Pancreas (tissue), 10 donors: ENCODE measurements around the gene SUV39H1. TPM values are rescaled to one million over a fixed set of nuclear protein-coding genes. Genes with fewer than 3 reads are reported as not detected.

Experiments
- ATAC-seq, 4 donors: fragments of 200-7000 bp; cut with Tn5 transposase; one replicate each; pipeline versions ENCODE4 v1.8.0 to v1.9.1; 2020; ENCODE audit warnings: mild to moderate bottlenecking in 4 of 4, moderate library complexity in 4 of 4
- DNase-seq, 6 donors: peaks; one replicate each; pipeline ENCODE4 v3.0.0-alpha.2; 2020
- FAIRE-seq: peaks from 2 replicates; lab custom pipeline; 2012; peaks lifted over from hg19 to GRCh38; lab: Jason Lieb, UNC
- H3K27ac ChIP-seq, 4 donors: fragments of 200-600 bp; sonication (generic); 1 replicate in 3 of 4; 2 replicates in 1 of 4; pipeline versions ENCODE4 v1.5.0 to v1.8.0; 2020
- H3K27me3 ChIP-seq, 4 donors: fragments of 200-600 bp; one replicate each; pipeline ENCODE4 v1.8.0; 2021
- H3K36me3 ChIP-seq, 3 donors: fragments of 200-600 bp; sonication (generic) in 1 of 3; one replicate each; pipeline versions ENCODE4 v1.5.0 to v1.8.0; 2020 to 2021
- H3K4me1 ChIP-seq, 3 donors: fragments of 200-600 bp; one replicate each; pipeline ENCODE4 v1.8.0; 2021
- H3K4me3 ChIP-seq, 4 donors: fragments of 200-600 bp; sonication (generic) in 2 of 4; one replicate each; pipeline versions ENCODE4 v1.5.0 to v1.8.0; 2020 to 2021
- H3K9me3 ChIP-seq, 4 donors: fragments of 200-600 bp; one replicate each; pipeline ENCODE4 v1.8.0; 2021
- CTCF ChIP-seq, 4 donors: fragments of 200-600 bp; sonication (generic) in 3 of 4; IDR thresholded peaks; one replicate each; pipeline versions ENCODE4 v1.5.0 to v1.8.0; 2021; ENCODE audit warnings: antibody characterized with exemption in 4 of 4
- WGBS, 2 donors: extraction: QIAGEN DNeasy Blood & Tissue Kit; methylation state at CpG; one replicate each; pipeline ENCODE4 v1.1.7; 2013; 5-methylcytosine and 5-hydroxymethylcytosine counted together
- intact Hi-C, 3 donors: fragments of 100-400 bp; cut with DNase I; formaldehyde crosslinking; loops; one replicate each; pipeline versions ENCODE4 v1.11.1 to v1.14.2; 2022
- polyA plus RNA-seq, 2 donors: library from polyadenylated mRNA; stranded (reverse); fragments of 200-250 nt; gene quantifications; one replicate each; pipeline ENCODE4 v1.2.3, GENCODE V29; 2013
- total RNA-seq, 6 donors: library from RNA; stranded (reverse); fragmentation: NEBNext Ultra II Directional in 4 of 6; extraction: Animal tissue kit (Norgen Biotek cat#: 25700) in 4 of 6; gene quantifications; one replicate each; pipeline versions ENCODE4 v1.2.1 to v1.2.4, GENCODE V29; 2021 to 2023
- donor health status: healthy with polysubstance abuse.
- donor health status: DM: no; HTN: no; CAD: no; lungs with moderate emphysema.
- donor health status: DM: no; HTN: no; CAD: no.
- donor health status: control.
- donor health status: control.
- donor health status: Bipolar disorder and iron deficiency.
- donor health status: DM: yes; HTN: yes; CAD: no.
- donor health status: DM: no; HTN: no; CAD: no.
- donor health status: DM: no; HTN: no; CAD: no.
- donor health status: DM: yes; HTN: yes; CAD: no.

SUV39H1 gene
- total and polyA plus RNA-seq, 8 donors: 0.88 to 2.8 (median 1.9) TPM

DNA sequence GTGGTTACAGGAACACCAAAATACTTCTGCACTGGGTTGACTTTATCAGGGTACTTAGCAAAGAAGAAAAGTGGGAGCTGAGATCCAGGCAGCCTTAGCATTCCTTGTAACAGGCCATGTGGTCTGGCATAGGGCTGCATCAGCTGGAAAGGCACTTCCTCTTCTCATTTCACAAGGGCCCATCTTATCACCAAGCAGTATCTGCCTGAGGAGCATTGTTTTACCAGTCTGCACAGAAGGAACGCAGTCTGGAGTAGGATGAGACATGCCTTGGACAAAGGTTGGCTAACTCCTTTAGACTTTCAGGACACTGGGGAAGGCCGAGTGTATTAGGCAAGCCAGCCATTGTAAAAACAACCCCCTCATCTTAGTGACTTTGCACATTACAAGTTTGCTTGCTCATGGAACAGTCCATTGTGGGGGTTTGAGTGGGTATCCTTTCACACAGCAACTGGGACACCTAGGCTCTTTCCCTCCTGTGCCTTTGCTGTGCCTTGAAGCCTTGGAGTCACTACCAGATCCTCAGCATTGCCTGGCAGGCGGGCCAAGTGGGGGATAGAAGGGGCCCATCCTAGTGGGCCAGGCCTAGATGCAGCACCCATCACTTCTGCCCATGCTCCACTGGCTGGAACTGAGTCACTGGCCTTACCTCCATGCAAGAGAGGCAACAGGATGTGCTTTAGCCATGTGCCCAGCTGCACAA, 4.6 kb downstream of the SUV39H1 start:
- no peak overlapping the region for H3K27ac ChIP-seq
- H3K27me3 ChIP-seq: no peaks in the 10 kb centered on the region
- WGBS, 2 donors: 83 to 93% methylated on average over 3 of the region's 3 CpGs
- H3K9me3 ChIP-seq: no peaks in the 10 kb centered on the region
- intact Hi-C loops: no loop called here
- no peaks in the 10 kb centered on the region for H3K36me3 ChIP-seq
- FAIRE-seq (no peak), ATAC-seq (no peak), DNase-seq (no peak)
- H3K4me3 ChIP-seq: no peak overlapping the region
- H3K4me1 ChIP-seq: no peaks in the 10 kb centered on the region
- no peak for TF ChIP-seq CTCF (IDR thresholded peaks at IDR 0.05)

DNA sequence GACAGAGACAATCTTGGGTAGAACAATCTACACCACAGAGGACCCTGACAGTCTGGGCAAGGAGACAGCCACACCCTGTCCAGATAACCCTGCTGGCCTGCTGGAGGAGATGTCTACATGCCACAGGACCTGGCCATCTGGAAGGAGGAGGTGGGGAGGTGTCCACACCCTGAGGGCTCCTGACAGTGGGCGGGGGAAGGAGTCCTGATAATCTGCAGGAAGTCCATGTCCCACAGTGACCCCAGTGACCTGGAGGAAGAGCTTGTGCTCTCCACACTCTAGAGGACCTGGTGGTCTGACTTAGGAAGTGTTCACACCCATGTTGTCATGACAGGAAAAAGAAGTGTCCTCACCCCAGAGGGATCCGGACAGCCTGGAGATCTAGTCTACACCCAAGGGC, 5.5 kb downstream of the SUV39H1 start:
- no peaks in the 10 kb centered on the region for H3K27me3 ChIP-seq
- ATAC-seq (no peak), DNase-seq (no peak), FAIRE-seq (no peak)
- 76 to 90% methylated on average over 2 of the region's 2 CpGs for WGBS, 2 donors
- H3K4me3 ChIP-seq: no peak overlapping the region
- intact Hi-C loops: no loop called here
- no peak for TF ChIP-seq CTCF (IDR thresholded peaks at IDR 0.05)
- no peaks in the 10 kb centered on the region for H3K36me3 ChIP-seq
- H3K9me3 ChIP-seq: no peaks in the 10 kb centered on the region
- no peak overlapping the region for H3K27ac ChIP-seq
- H3K4me1 ChIP-seq: no peaks in the 10 kb centered on the region

GRCh38 chrX:48702716-48703115, 6.2 kb downstream of the SUV39H1 start:
- no peak for DNase-seq
- no peaks in the 10 kb centered on the region for H3K36me3 ChIP-seq
- FAIRE-seq: no peak
- intact Hi-C loops: no loop called here
- ATAC-seq: no peak
- WGBS, 2 donors: 71 to 82% methylated on average over 4 of the region's 4 CpGs
- no peak for TF ChIP-seq CTCF (IDR thresholded peaks at IDR 0.05)
- H3K4me3 ChIP-seq: no peak overlapping the region
- no peaks in the 10 kb centered on the region for H3K4me1 ChIP-seq
- H3K27ac ChIP-seq: no peak overlapping the region
- H3K27me3 ChIP-seq: no peaks in the 10 kb centered on the region
- no peaks in the 10 kb centered on the region for H3K9me3 ChIP-seq

GRCh38 chrX:48703228-48703627, 6.7 kb downstream of the SUV39H1 start:
- Histone ChIP-seq H3K27me3 (no peaks in the 10 kb centered on the region), H3K9me3 (no peaks in the 10 kb centered on the region), H3K4me3 (no peak overlapping the region), H3K4me1 (no peaks in the 10 kb centered on the region), H3K36me3 (no peaks in the 10 kb centered on the region), H3K27ac (no peak overlapping the region)
- WGBS, 2 donors: 68 to 85% methylated on average over 7 of the region's 7 CpGs
- FAIRE-seq (no peak), ATAC-seq (no peak), DNase-seq (no peak)
- intact Hi-C loops: no loop called here
- TF ChIP-seq CTCF (IDR thresholded peaks at IDR 0.05): no peak

DNA sequence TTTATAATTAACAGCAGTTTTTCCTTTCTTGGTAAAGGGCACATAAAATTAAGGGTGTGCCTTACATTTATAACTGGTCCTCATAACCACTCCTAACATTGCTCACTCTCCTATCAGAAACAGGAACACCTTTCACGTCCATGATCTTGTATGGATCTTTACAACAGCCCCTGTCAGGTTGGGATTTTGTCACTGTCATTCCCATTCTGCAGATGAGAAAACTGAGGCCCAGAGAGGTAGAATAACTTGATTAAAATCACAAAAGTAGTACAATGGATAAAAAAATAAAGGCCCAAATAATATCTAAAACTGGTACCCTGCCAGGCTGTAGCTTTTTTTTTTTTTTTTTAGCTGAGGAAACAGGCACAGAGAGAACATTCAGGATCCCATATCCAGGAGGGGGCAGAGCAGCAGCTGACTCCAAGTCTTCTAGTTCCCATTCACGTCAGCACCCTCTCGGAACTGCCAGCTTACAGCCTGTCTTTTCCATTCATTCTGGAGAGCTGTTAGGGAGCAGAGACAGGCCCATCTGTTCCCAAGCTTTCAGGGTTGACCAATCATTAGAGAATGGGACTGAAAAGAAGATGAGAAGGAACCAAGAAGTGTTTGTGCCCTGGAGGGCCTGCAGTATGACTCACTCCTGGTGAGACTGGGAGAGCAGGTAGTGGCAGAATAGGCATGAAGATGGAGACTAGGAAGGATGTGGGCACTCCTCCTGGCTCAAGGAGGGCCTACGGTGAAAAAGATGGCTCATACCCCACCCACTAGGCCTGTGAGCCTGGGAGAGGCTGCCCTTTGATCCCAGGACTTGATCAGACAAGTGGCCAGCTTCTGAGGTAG, 7.3 kb downstream of the SUV39H1 start:
- Histone ChIP-seq H3K4me1 (no peaks in the 10 kb centered on the region), H3K4me3 (no peak overlapping the region), H3K27ac (no peak overlapping the region), H3K36me3 (no peaks in the 10 kb centered on the region), H3K9me3 (no peaks in the 10 kb centered on the region), H3K27me3 (no peaks in the 10 kb centered on the region)
- TF ChIP-seq CTCF (IDR thresholded peaks at IDR 0.05): no peak
- no peak for FAIRE-seq
- intact Hi-C loops: no loop called here
- 58 to 62% methylated on average over 4 of the region's 4 CpGs for WGBS, 2 donors
- ATAC-seq: no peak
- DNase-seq: no peak
